Measurements from ENCODE around the gene CALY.

CALY gene

GRCh38 chr10:133365461-133366129 lies 28.9 kb upstream of the CALY start:
- no peaks in the 10 kb centered on the region for H3K79me2 ChIP-seq (ENCODE audit: insufficient read depth, low read length)
- TF ChIP-seq CTCF (IDR thresholded peaks at IDR 0.05; ENCODE audit: insufficient read depth, low read length, poor library complexity, severe bottlenecking) = no peak
- TF ChIP-seq EZH2phosphoT487 (conservative IDR thresholded peaks at IDR 0.05; ENCODE audit: low read length) = no peak
- no peaks in the 10 kb centered on the region for H3K9me2 ChIP-seq (replicated peaks; ENCODE audit: insufficient read depth, low read length)
- H3K9me3 ChIP-seq (ENCODE audit: insufficient read depth, low read length) = no peaks in the 10 kb centered on the region
- H4K20me1 ChIP-seq (ENCODE audit: low read depth, low read length) = no peaks in the 10 kb centered on the region
- no peak overlapping the region for H3K9ac ChIP-seq (ENCODE audit: low read length)
- no peak overlapping the region for H3K4me2 ChIP-seq (ENCODE audit: low read depth, low read length, poor library complexity, severe bottlenecking)
- H2AFZ ChIP-seq (ENCODE audit: low read depth, low read length, severe bottlenecking) = no peak overlapping the region
- H3F3A ChIP-seq (ENCODE audit: insufficient read depth) = no peaks in the 10 kb centered on the region
- no peak overlapping the region for H3K27ac ChIP-seq (ENCODE audit: low read depth, low read length)
- H3K4me3 ChIP-seq (ENCODE audit: insufficient read depth, low read length, poor library complexity, severe bottlenecking) = no peak overlapping the region
- no peaks in the 10 kb centered on the region for H3K36me3 ChIP-seq (ENCODE audit: low read length)
- H3K27me3 ChIP-seq (ENCODE audit: low read length) = no peaks in the 10 kb centered on the region

- Histone ChIP-seq H3K79me2 (ENCODE audit: insufficient read depth, low read length) (no peaks in the 10 kb centered on the region), H3F3A (ENCODE audit: insufficient read depth) (no peaks in the 10 kb centered on the region), H3K36me3 (ENCODE audit: low read length) (no peaks in the 10 kb centered on the region), H3K27me3 (ENCODE audit: low read length) (no peaks in the 10 kb centered on the region), H3K27ac (ENCODE audit: low read depth, low read length) (no peak overlapping the region), H2AFZ (ENCODE audit: low read depth, low read length, severe bottlenecking) (no peak overlapping the region), H3K4me3 (ENCODE audit: insufficient read depth, low read length, poor library complexity, severe bottlenecking) (no peak overlapping the region), H4K20me1 (ENCODE audit: low read depth, low read length) (no peaks in the 10 kb centered on the region), H3K4me2 (ENCODE audit: low read depth, low read length, poor library complexity, severe bottlenecking) (no peak overlapping the region), H3K9me3 (ENCODE audit: insufficient read depth, low read length) (no peaks in the 10 kb centered on the region), H3K9me2 (replicated peaks; ENCODE audit: insufficient read depth, low read length) (no peaks in the 10 kb centered on the region), H3K9ac (ENCODE audit: low read length) (no peak overlapping the region)
- no peak for TF ChIP-seq EZH2phosphoT487 (conservative IDR thresholded peaks at IDR 0.05; ENCODE audit: low read length)
- TF ChIP-seq CTCF (IDR thresholded peaks at IDR 0.05; ENCODE audit: insufficient read depth, low read length, poor library complexity, severe bottlenecking) = no peak
These were observed 28.1 kb upstream of the CALY start for GRCh38 chr10:133364645-133365431.

GRCh38 chr10:133362846-133363245 lies 26.1 kb upstream of the CALY start:
- TF ChIP-seq CTCF (IDR thresholded peaks at IDR 0.05; ENCODE audit: insufficient read depth, low read length, poor library complexity, severe bottlenecking) = no peak
- Histone ChIP-seq H3K9me2 (replicated peaks; ENCODE audit: insufficient read depth, low read length) (no peaks in the 10 kb centered on the region), H3K4me3 (ENCODE audit: insufficient read depth, low read length, poor library complexity, severe bottlenecking) (no peak overlapping the region), H3F3A (ENCODE audit: insufficient read depth) (no peaks in the 10 kb centered on the region), H4K20me1 (ENCODE audit: low read depth, low read length) (no peaks in the 10 kb centered on the region), H3K27me3 (ENCODE audit: low read length) (no peaks in the 10 kb centered on the region), H3K27ac (ENCODE audit: low read depth, low read length) (no peak overlapping the region), H3K9ac (ENCODE audit: low read length) (no peak overlapping the region), H3K36me3 (ENCODE audit: low read length) (no peaks in the 10 kb centered on the region), H3K9me3 (ENCODE audit: insufficient read depth, low read length) (no peaks in the 10 kb centered on the region), H2AFZ (ENCODE audit: low read depth, low read length, severe bottlenecking) (no peak overlapping the region), H3K4me2 (ENCODE audit: low read depth, low read length, poor library complexity, severe bottlenecking) (no peak overlapping the region), H3K79me2 (ENCODE audit: insufficient read depth, low read length) (no peaks in the 10 kb centered on the region)
